HepG2 (cell line): ENCODE measurements around the gene SDC4. TPM values are rescaled to one million over a fixed set of nuclear protein-coding genes. Genes with fewer than 3 reads are reported as not detected.

Experiments used
- CEBPG ChIP-seq: IDR thresholded peaks from 2 replicates; pipeline ENCODE4 v1.6.1; 2016
- ELF1 ChIP-seq: sonication (generic); formaldehyde crosslinking; IDR thresholded peaks from 2 replicates; pipeline ENCODE4 v1.4.0; 2020; ENCODE audit warnings: missing genetic modification reagents
- FOXK2 ChIP-seq: fragments of 450-650 bp; IDR thresholded peaks from 2 replicates; pipeline ENCODE4 v1.6.1; 2016
- HMG20B ChIP-seq: conservative IDR thresholded peaks from 2 replicates; pipeline ENCODE4 v1.6.1; 2016; ENCODE audit warnings: missing genetic modification reagents, missing compliant biosample characterization
- HNF1B ChIP-seq: sonication (generic); formaldehyde crosslinking; IDR thresholded peaks from 2 replicates; pipeline ENCODE4 v1.5.1; 2020; ENCODE audit warnings: mild to moderate bottlenecking, moderate library complexity, missing genetic modification reagents
- HOXA3 ChIP-seq: sonication (generic); formaldehyde crosslinking; IDR thresholded peaks from 2 replicates; pipeline ENCODE4 v1.5.0; 2020; ENCODE audit warnings: missing genetic modification reagents
- HOXA9 ChIP-seq: sonication (generic); formaldehyde crosslinking; IDR thresholded peaks from 2 replicates; pipeline ENCODE4 v1.8.1; 2022; ENCODE audit warnings: missing genetic modification reagents, mild to moderate bottlenecking, moderate library complexity, borderline replicate concordance
- KDM3A ChIP-seq: IDR thresholded peaks from 2 replicates; pipeline ENCODE4 v1.6.1; 2018; ENCODE audit warnings: low read depth, missing compliant biosample characterization
- KMT2B ChIP-seq: IDR thresholded peaks from 2 replicates; pipeline ENCODE4 v1.6.1; 2016; ENCODE audit warnings: missing genetic modification reagents, missing compliant biosample characterization
- MAFG ChIP-seq: sonication (generic); formaldehyde crosslinking; IDR thresholded peaks from 2 replicates; pipeline ENCODE4 v1.5.1; 2020; ENCODE audit warnings: mild to moderate bottlenecking, missing genetic modification reagents
- NONO ChIP-seq, 2 experiments: fragments of 450-650 bp in 1 of 2; sonication (generic) in 1 of 2; formaldehyde crosslinking in 1 of 2; IDR thresholded peaks in 1 of 2; conservative IDR thresholded peaks in 1 of 2; 2 replicates each; pipeline versions ENCODE4 v1.6.1 to v1.8.0; 2017 to 2022; ENCODE audit warnings: mild to moderate bottlenecking in 1 of 2, missing genetic modification reagents in 1 of 2, moderate library complexity in 1 of 2
- NR2F6 ChIP-seq, 2 experiments: IDR thresholded peaks; 2 replicates each; pipeline ENCODE4 v1.6.1; 2016; ENCODE audit warnings: antibody characterized with exemption in 1 of 2, mild to moderate bottlenecking in 1 of 2
- PHF20 ChIP-seq: sonication (generic); formaldehyde crosslinking; IDR thresholded peaks from 2 replicates; pipeline ENCODE4 v1.5.0; 2020; ENCODE audit warnings: mild to moderate bottlenecking, missing genetic modification reagents
- PPARG ChIP-seq: conservative IDR thresholded peaks from 2 replicates; pipeline ENCODE4 v1.6.1; 2016; ENCODE audit warnings: missing biosample characterization, missing genetic modification reagents
- RXRB ChIP-seq: IDR thresholded peaks from 2 replicates; pipeline ENCODE4 v1.6.1; 2016; ENCODE audit warnings: borderline replicate concordance, missing genetic modification reagents, missing compliant biosample characterization
- SALL1 ChIP-seq: sonication (generic); formaldehyde crosslinking; IDR thresholded peaks from 2 replicates; pipeline ENCODE4 v1.8.0; 2022; ENCODE audit warnings: mild to moderate bottlenecking, missing genetic modification reagents
- SP5 ChIP-seq: IDR thresholded peaks from 2 replicates; pipeline ENCODE4 v1.6.1; 2016; ENCODE audit warnings: low read depth, borderline replicate concordance
- TARDBP ChIP-seq: sonication (generic); formaldehyde crosslinking; IDR thresholded peaks from 2 replicates; pipeline ENCODE4 v1.8.0; 2022; ENCODE audit warnings: mild to moderate bottlenecking, missing genetic modification reagents
- ZNF205 ChIP-seq: IDR thresholded peaks from 2 replicates; pipeline ENCODE4 v1.6.1; 2018; ENCODE audit warnings: missing biosample characterization, missing genetic modification reagents
- ZNF224 ChIP-seq: sonication (generic); formaldehyde crosslinking; IDR thresholded peaks from 2 replicates; pipeline ENCODE4 v1.5.0; 2020; ENCODE audit warnings: mild to moderate bottlenecking, missing genetic modification reagents
- ZNF441 ChIP-seq: sonication (generic); formaldehyde crosslinking; IDR thresholded peaks from 2 replicates; pipeline ENCODE4 v1.7.0; 2021; ENCODE audit warnings: missing genetic modification reagents, borderline replicate concordance
- ZNF784 ChIP-seq: sonication (generic); formaldehyde crosslinking; IDR thresholded peaks from 2 replicates; pipeline ENCODE4 v1.5.1; 2020; ENCODE audit warnings: missing genetic modification reagents, mild to moderate bottlenecking, borderline replicate concordance
- ZNF788 ChIP-seq: sonication (generic); formaldehyde crosslinking; IDR thresholded peaks from 2 replicates; pipeline ENCODE4 v1.5.0; 2020; ENCODE audit warnings: mild to moderate bottlenecking, missing genetic modification reagents, borderline replicate concordance
- ZSCAN9 ChIP-seq: IDR thresholded peaks from 2 replicates; pipeline ENCODE4 v1.6.1; 2016; ENCODE audit warnings: borderline replicate concordance
- polyA plus RNA-seq, 8 experiments: library from polyadenylated mRNA; depleted of rRNA in 3 of 8; stranded (reverse) in 7 of 8; unstranded in 1 of 8; fragments of >200 nt; fragmentation: Illumina TruSeq in 4 of 8; extraction: Trizol in 4 of 8; gene quantifications; 2 replicates each; pipeline versions ENCODE4 v1.2.1 to v1.2.3, GENCODE V29; 2011 to 2016; ENCODE audit warnings: low read depth in 4 of 8, missing spikeins in 1 of 8, mixed read lengths in 1 of 8; ENCODE audit not compliant: insufficient read depth in 1 of 8
- total RNA-seq, 5 experiments: library from RNA; depleted of rRNA; stranded (reverse); fragments of >200 nt; fragmentation: Illumina TruSeq; extraction: Trizol; gene quantifications; 2 replicates each; pipeline ENCODE4 v1.2.3, GENCODE V29; 2016; ENCODE audit warnings: low read depth in 1 of 5
- TF ChIP-seq, protein P1 (sequence below): sonication (generic); formaldehyde crosslinking; IDR thresholded peaks from 2 replicates; pipeline ENCODE4 v1.4.0; 2020; ENCODE audit warnings: missing genetic modification reagents
- TF ChIP-seq, protein P2 (sequence below): IDR thresholded peaks from 2 replicates; pipeline ENCODE4 v1.6.1; 2018; ENCODE audit warnings: missing genetic modification reagents, mild to moderate bottlenecking, missing compliant biosample characterization

Gene SDC4
- total and polyA plus RNA-seq, 2 of the 13 experiments (the other 11 are each of a cell fraction or from before 2014, with no cell fraction given): 49.0 to 65.1 TPM

- TF ChIP-seq, protein P1, sequence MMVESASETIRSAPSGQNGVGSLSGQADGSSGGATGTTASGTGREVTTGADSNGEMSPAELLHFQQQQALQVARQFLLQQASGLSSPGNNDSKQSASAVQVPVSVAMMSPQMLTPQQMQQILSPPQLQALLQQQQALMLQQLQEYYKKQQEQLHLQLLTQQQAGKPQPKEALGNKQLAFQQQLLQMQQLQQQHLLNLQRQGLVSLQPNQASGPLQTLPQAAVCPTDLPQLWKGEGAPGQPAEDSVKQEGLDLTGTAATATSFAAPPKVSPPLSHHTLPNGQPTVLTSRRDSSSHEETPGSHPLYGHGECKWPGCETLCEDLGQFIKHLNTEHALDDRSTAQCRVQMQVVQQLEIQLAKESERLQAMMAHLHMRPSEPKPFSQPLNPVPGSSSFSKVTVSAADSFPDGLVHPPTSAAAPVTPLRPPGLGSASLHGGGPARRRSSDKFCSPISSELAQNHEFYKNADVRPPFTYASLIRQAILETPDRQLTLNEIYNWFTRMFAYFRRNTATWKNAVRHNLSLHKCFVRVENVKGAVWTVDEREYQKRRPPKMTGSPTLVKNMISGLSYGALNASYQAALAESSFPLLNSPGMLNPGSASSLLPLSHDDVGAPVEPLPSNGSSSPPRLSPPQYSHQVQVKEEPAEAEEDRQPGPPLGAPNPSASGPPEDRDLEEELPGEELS (CRISPR knock-in tag): peak; percentile 37; the same call in 1 of the 2 replicates
- TF ChIP-seq ELF1: peak; percentile 41; the same call in 1 of the 2 replicates
- TF ChIP-seq, protein P2, sequence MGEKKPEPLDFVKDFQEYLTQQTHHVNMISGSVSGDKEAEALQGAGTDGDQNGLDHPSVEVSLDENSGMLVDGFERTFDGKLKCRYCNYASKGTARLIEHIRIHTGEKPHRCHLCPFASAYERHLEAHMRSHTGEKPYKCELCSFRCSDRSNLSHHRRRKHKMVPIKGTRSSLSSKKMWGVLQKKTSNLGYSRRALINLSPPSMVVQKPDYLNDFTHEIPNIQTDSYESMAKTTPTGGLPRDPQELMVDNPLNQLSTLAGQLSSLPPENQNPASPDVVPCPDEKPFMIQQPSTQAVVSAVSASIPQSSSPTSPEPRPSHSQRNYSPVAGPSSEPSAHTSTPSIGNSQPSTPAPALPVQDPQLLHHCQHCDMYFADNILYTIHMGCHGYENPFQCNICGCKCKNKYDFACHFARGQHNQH (CRISPR knock-in tag): 0 out of 2 replicates have a peak, but pooled peaks have one; percentile 35
- no peak for TF ChIP-seq ZNF784
- peak; percentile 74 for TF ChIP-seq HNF1B (CRISPR knock-in tag)
- TF ChIP-seq NONO (IDR thresholded peaks at IDR 0.05): no peak
- 0 out of 2 replicates have a peak, but pooled peaks have one; percentile 54 for TF ChIP-seq NONO (CRISPR knock-in tag; conservative IDR thresholded peaks at IDR 0.05)
- TF ChIP-seq ZNF441 (CRISPR knock-in tag): no peak
- 0 out of 2 replicates have a peak, but pooled peaks have one; percentile 55 for TF ChIP-seq ZNF224
- TF ChIP-seq PHF20 (CRISPR knock-in tag): peak; percentile 57
- peak; percentile 73; the same call in 1 of the 2 replicates for TF ChIP-seq ZNF788 (CRISPR knock-in tag)
- TF ChIP-seq NR2F6 (IDR thresholded peaks at IDR 0.05): peak; percentile 20; the same call in 1 of the 2 replicates
- TF ChIP-seq NR2F6 (CRISPR knock-in tag; IDR thresholded peaks at IDR 0.05): peak; percentile 69
- peak; percentile 42; the same call in 1 of the 2 replicates for TF ChIP-seq RXRB
- TF ChIP-seq HMG20B (CRISPR knock-in tag): no peak
- TF ChIP-seq ZNF205 (CRISPR knock-in tag): peak; percentile 21; the same call in 1 of the 2 replicates
- peak; percentile 58 for TF ChIP-seq SALL1 (CRISPR knock-in tag)
- TF ChIP-seq KDM3A (CRISPR knock-in tag): peak; percentile 82; the same call in 1 of the 2 replicates
- TF ChIP-seq KMT2B (CRISPR knock-in tag): peak; percentile 66; the same call in 1 of the 2 replicates
- TF ChIP-seq TARDBP (CRISPR knock-in tag): 0 out of 2 replicates have a peak, but pooled peaks have one; percentile 29
- no peak for TF ChIP-seq PPARG
- no peak for TF ChIP-seq CEBPG (CRISPR knock-in tag)
- no peak for TF ChIP-seq HOXA9 (CRISPR knock-in tag)
- peak; percentile 60; the same call in 1 of the 2 replicates for TF ChIP-seq SP5 (CRISPR knock-in tag)
- peak; percentile 79 for TF ChIP-seq HOXA3 (CRISPR knock-in tag)
- TF ChIP-seq FOXK2: no peak
- no peak for TF ChIP-seq MAFG
- TF ChIP-seq ZSCAN9 (CRISPR knock-in tag): no peak; the same call in 1 of the 2 replicates
These were observed 25.3 kb upstream of the SDC4 start (continued) for GRCh38 chr20:45373353-45374100.
